GM21723 (cell line): ENCODE data around the gene ANKRD31.
"Not testable (repeated sequence)": the region's sequence is repeated elsewhere in the genome, so short reads cannot be mapped to it uniquely, and the experiment has no call there.

ENCODE experiments used
- ATAC-seq: cut with Tn5 transposase; IDR thresholded peaks from one replicate; pipeline ENCODE4 v1.9.1; 2021; ENCODE audit warnings: mild to moderate bottlenecking, moderate library complexity; ENCODE audit not compliant: unreplicated experiment

ANKRD31 gene

GRCh38 chr5:75161508-75161907 lies 75.2 kb downstream of the ANKRD31 start:
- ATAC-seq, result not testable (repeated sequence)

GRCh38 chr5:75156585-75156984 lies 80.1 kb downstream of the ANKRD31 start:
- no peak for ATAC-seq

- no peak for ATAC-seq
These were observed 83.8 kb downstream of the ANKRD31 start for GRCh38 chr5:75152860-75153259.

- no peak for ATAC-seq
These were observed 88.6 kb downstream of the ANKRD31 start for GRCh38 chr5:75148051-75148450.

- no peak for ATAC-seq
These were observed 94.0 kb downstream of the ANKRD31 start for GRCh38 chr5:75142566-75143136.

GRCh38 chr5:75140277-75140676 lies 96.4 kb downstream of the ANKRD31 start:
- ATAC-seq, result no peak

GRCh38 chr5:75138689-75139088 lies 98.0 kb downstream of the ANKRD31 start:
- no peak for ATAC-seq

- ATAC-seq, result no peak
These were observed 105.8 kb downstream of the ANKRD31 start for GRCh38 chr5:75130818-75131349.

- ATAC-seq, result no peak
These were observed 119.8 kb downstream of the ANKRD31 start for GRCh38 chr5:75116856-75117255.

GRCh38 chr5:75114311-75114710 lies 122.4 kb downstream of the ANKRD31 start:
- not testable (repeated sequence) for ATAC-seq

- no peak for ATAC-seq
These were observed 123.1 kb downstream of the ANKRD31 start for GRCh38 chr5:75113354-75114113.

- ATAC-seq, result no peak
These were observed 127.6 kb downstream of the ANKRD31 start for GRCh38 chr5:75108931-75109596.

GRCh38 chr5:75108515-75108914 lies 128.2 kb downstream of the ANKRD31 start:
- ATAC-seq, result no peak

GRCh38 chr5:75095956-75096355 lies 140.7 kb downstream of the ANKRD31 start:
- not testable (repeated sequence) for ATAC-seq

GRCh38 chr5:75091597-75091996 lies 145.1 kb downstream of the ANKRD31 start:
- no peak for ATAC-seq

- ATAC-seq, result no peak
These were observed 147.0 kb downstream of the ANKRD31 start for GRCh38 chr5:75089662-75090061.

GRCh38 chr5:75089137-75089536 lies 147.5 kb downstream of the ANKRD31 start:
- ATAC-seq, result no peak

- no peak for ATAC-seq
These were observed 148.0 kb downstream of the ANKRD31 start for GRCh38 chr5:75088648-75089047.

- no peak for ATAC-seq
These were observed 155.2 kb downstream of the ANKRD31 start for GRCh38 chr5:75081510-75081909.

- not testable (repeated sequence) for ATAC-seq
These were observed 157.3 kb downstream of the ANKRD31 start for GRCh38 chr5:75079346-75079745.

- no peak for ATAC-seq
These were observed 158.7 kb downstream of the ANKRD31 start for GRCh38 chr5:75078027-75078426.

- no peak for ATAC-seq
These were observed 164.6 kb downstream of the ANKRD31 start for GRCh38 chr5:75072061-75072460.
